ENCODE measurements around the gene FBXO3. TPM values are rescaled to one million over a fixed set of nuclear protein-coding genes. Genes with fewer than 3 reads are reported as not detected.

Gene FBXO3
- total and polyA plus RNA-seq, 2 of the 13 experiments (the other 11 are each of a cell fraction or from before 2014, with no cell fraction given): 20.4 to 27.6 TPM

DNA sequence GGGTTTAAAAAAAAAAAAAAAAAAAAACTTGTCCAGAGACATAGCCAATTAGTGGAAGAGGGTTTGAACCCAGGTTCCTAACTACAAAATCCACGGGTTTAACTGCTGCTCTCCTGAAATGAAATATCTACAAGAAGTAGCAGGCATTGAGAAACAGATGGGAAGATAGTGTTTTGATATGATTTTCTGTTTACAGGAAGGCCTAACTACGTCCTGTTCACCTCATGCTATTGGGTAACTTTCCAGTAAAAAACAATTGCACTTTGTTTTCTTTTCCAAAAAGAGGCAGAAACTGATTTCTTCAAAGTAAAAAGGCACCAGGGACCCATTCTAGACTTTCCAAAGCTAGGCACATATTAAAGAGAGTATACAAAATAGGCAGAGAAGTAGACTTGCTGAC lies 67.8 kb downstream of the FBXO3 start (continued):
- TF ChIP-seq, protein P1, sequence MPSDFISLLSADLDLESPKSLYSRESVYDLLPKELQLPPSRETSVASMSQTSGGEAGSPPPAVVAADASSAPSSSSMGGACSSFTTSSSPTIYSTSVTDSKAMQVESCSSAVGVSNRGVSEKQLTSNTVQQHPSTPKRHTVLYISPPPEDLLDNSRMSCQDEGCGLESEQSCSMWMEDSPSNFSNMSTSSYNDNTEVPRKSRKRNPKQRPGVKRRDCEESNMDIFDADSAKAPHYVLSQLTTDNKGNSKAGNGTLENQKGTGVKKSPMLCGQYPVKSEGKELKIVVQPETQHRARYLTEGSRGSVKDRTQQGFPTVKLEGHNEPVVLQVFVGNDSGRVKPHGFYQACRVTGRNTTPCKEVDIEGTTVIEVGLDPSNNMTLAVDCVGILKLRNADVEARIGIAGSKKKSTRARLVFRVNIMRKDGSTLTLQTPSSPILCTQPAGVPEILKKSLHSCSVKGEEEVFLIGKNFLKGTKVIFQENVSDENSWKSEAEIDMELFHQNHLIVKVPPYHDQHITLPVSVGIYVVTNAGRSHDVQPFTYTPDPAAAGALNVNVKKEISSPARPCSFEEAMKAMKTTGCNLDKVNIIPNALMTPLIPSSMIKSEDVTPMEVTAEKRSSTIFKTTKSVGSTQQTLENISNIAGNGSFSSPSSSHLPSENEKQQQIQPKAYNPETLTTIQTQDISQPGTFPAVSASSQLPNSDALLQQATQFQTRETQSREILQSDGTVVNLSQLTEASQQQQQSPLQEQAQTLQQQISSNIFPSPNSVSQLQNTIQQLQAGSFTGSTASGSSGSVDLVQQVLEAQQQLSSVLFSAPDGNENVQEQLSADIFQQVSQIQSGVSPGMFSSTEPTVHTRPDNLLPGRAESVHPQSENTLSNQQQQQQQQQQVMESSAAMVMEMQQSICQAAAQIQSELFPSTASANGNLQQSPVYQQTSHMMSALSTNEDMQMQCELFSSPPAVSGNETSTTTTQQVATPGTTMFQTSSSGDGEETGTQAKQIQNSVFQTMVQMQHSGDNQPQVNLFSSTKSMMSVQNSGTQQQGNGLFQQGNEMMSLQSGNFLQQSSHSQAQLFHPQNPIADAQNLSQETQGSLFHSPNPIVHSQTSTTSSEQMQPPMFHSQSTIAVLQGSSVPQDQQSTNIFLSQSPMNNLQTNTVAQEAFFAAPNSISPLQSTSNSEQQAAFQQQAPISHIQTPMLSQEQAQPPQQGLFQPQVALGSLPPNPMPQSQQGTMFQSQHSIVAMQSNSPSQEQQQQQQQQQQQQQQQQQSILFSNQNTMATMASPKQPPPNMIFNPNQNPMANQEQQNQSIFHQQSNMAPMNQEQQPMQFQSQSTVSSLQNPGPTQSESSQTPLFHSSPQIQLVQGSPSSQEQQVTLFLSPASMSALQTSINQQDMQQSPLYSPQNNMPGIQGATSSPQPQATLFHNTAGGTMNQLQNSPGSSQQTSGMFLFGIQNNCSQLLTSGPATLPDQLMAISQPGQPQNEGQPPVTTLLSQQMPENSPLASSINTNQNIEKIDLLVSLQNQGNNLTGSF (CRISPR knock-in tag; IDR thresholded peaks at IDR 0.05): no peak
- TF ChIP-seq RAD51 (IDR thresholded peaks at IDR 0.05; ENCODE audit: borderline replicate concordance) (no peak), ZNF44 (CRISPR knock-in tag; IDR thresholded peaks at IDR 0.05) (no peak), NONO (IDR thresholded peaks at IDR 0.05) (no peak), NONO (CRISPR knock-in tag; conservative IDR thresholded peaks at IDR 0.05) (no peak), ISL2 (CRISPR knock-in tag; IDR thresholded peaks at IDR 0.05) (no peak), STAG1 (CRISPR knock-in tag; IDR thresholded peaks at IDR 0.05) (no peak), RBAK (CRISPR knock-in tag; IDR thresholded peaks at IDR 0.05) (no peak), MYC (CRISPR knock-in tag; IDR thresholded peaks at IDR 0.05; ENCODE audit: borderline replicate concordance) (no peak), RBM22 (optimal IDR thresholded peaks at IDR 0.05; ENCODE audit: low read length) (no peak), FOXA1 (IDR thresholded peaks at IDR 0.05) (no peak), FOXA1 (CRISPR knock-in tag; IDR thresholded peaks at IDR 0.05) (no peak), FIP1L1 (IDR thresholded peaks at IDR 0.05; ENCODE audit: borderline replicate concordance, insufficient read depth, low read depth, low read length) (no peak), ATF7-NPFF (CRISPR knock-in tag; IDR thresholded peaks at IDR 0.05; ENCODE audit: low read depth) (no peak), CHCHD3 (CRISPR knock-in tag; IDR thresholded peaks at IDR 0.05) (no peak)
- TF ChIP-seq, protein P2, sequence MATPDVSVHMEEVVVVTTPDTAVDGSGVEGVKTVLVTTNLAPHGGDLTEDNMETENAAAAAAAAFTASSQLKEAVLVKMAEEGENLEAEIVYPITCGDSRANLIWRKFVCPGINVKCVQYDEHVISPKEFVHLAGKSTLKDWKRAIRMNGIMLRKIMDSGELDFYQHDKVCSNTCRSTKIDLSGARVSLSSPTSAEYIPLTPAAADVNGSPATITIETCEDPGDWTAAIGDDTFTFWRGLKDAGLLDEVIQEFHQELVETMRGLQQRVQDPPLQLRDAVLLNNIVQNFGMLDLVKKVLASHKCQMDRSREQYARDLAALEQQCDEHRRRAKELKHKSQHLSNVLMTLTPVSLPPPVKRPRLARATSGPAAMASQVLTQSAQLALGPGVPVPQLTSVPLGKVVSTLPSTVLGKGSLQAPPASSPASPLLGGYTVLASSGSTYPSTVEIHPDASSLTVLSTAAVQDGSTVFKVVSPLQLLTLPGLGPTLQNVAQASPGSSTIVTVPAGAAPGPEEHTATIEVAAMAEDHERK (CRISPR knock-in tag; IDR thresholded peaks at IDR 0.05; ENCODE audit: low read depth): no peak
- TF ChIP-seq, protein P3, sequence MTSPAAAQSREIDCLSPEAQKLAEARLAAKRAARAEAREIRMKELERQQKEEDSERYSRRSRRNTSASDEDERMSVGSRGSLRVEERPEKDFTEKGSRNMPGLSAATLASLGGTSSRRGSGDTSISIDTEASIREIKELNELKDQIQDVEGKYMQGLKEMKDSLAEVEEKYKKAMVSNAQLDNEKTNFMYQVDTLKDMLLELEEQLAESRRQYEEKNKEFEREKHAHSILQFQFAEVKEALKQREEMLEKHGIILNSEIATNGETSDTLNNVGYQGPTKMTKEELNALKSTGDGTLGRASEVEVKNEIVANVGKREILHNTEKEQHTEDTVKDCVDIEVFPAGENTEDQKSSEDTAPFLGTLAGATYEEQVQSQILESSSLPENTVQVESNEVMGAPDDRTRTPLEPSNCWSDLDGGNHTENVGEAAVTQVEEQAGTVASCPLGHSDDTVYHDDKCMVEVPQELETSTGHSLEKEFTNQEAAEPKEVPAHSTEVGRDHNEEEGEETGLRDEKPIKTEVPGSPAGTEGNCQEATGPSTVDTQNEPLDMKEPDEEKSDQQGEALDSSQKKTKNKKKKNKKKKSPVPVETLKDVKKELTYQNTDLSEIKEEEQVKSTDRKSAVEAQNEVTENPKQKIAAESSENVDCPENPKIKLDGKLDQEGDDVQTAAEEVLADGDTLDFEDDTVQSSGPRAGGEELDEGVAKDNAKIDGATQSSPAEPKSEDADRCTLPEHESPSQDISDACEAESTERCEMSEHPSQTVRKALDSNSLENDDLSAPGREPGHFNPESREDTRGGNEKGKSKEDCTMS (CRISPR knock-in tag; conservative IDR thresholded peaks at IDR 0.05): no peak
- TF ChIP-seq, protein P4, sequence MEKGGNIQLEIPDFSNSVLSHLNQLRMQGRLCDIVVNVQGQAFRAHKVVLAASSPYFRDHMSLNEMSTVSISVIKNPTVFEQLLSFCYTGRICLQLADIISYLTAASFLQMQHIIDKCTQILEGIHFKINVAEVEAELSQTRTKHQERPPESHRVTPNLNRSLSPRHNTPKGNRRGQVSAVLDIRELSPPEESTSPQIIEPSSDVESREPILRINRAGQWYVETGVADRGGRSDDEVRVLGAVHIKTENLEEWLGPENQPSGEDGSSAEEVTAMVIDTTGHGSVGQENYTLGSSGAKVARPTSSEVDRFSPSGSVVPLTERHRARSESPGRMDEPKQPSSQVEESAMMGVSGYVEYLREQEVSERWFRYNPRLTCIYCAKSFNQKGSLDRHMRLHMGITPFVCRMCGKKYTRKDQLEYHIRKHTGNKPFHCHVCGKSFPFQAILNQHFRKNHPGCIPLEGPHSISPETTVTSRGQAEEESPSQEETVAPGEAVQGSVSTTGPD (CRISPR knock-in tag; IDR thresholded peaks at IDR 0.05): no peak
- TF ChIP-seq, protein P5, sequence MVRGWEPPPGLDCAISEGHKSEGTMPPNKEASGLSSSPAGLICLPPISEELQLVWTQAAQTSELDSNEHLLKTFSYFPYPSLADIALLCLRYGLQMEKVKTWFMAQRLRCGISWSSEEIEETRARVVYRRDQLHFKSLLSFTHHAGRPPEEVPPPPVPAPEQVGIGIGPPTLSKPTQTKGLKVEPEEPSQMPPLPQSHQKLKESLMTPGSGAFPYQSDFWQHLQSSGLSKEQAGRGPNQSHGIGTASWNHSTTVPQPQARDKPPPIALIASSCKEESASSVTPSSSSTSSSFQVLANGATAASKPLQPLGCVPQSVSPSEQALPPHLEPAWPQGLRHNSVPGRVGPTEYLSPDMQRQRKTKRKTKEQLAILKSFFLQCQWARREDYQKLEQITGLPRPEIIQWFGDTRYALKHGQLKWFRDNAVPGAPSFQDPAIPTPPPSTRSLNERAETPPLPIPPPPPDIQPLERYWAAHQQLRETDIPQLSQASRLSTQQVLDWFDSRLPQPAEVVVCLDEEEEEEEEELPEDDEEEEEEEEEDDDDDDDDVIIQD (CRISPR knock-in tag; IDR thresholded peaks at IDR 0.05; ENCODE audit: low read depth): 0 out of 2 replicates have a peak, but pooled peaks have one; percentile 4

All from HepG2 (cell line).